Endodermal cell (in vitro differentiated cells): ENCODE data around the gene GPX3. TPM values are rescaled to one million over a fixed set of nuclear protein-coding genes. Genes with fewer than 3 reads are reported as not detected.

Source experiments
- DNase-seq: peaks from one replicate; pipeline ENCODE4 v3.0.0-alpha.2; 2017
- H3K27ac ChIP-seq: 2 replicates; pipeline ENCODE4 v1.5.1; 2013; ENCODE audit warnings: mild to moderate bottlenecking, low read depth, low read length, moderate library complexity
- H3K27me3 ChIP-seq: 2 replicates; pipeline ENCODE4 v1.6.1; 2013; ENCODE audit warnings: mild to moderate bottlenecking, low read length, moderate library complexity; ENCODE audit not compliant: insufficient read depth, control insufficient read depth, poor library complexity, severe bottlenecking
- H3K36me3 ChIP-seq: 2 replicates; pipeline ENCODE4 v1.7.0; 2013; ENCODE audit warnings: mild to moderate bottlenecking, low read length, moderate library complexity; ENCODE audit not compliant: control insufficient read depth, insufficient read depth
- H3K4me1 ChIP-seq: one replicate; pipeline ENCODE4 v1.7.0; 2013; ENCODE audit warnings: low read length; ENCODE audit not compliant: control insufficient read depth, insufficient read depth
- H3K4me3 ChIP-seq: 2 replicates; pipeline ENCODE4 v1.5.1; 2013; ENCODE audit warnings: mild to moderate bottlenecking, low read length, moderate library complexity
- H3K9ac ChIP-seq: 2 replicates; pipeline ENCODE4 v1.6.1; 2013; ENCODE audit warnings: mild to moderate bottlenecking, low read length, moderate library complexity; ENCODE audit not compliant: poor library complexity, severe bottlenecking; ENCODE audit errors: extremely low read depth
- H3K9me3 ChIP-seq: 2 replicates; pipeline ENCODE4 v1.6.1; 2013; ENCODE audit warnings: mild to moderate bottlenecking, low read length, moderate library complexity; ENCODE audit not compliant: control insufficient read depth
- H3K27ac Mint-ChIP-seq: 2 replicates; pipeline ENCODE4 v1.8.0; 2020; ENCODE audit warnings: mixed read lengths
- H3K27me3 Mint-ChIP-seq: 2 replicates; pipeline ENCODE4 v1.8.0; 2021; ENCODE audit warnings: mild to moderate bottlenecking, mixed read lengths; ENCODE audit not compliant: insufficient read depth
- H3K36me3 Mint-ChIP-seq: 2 replicates; pipeline ENCODE4 v1.8.0; 2020; ENCODE audit warnings: low read depth, mixed read lengths
- H3K4me1 Mint-ChIP-seq: 2 replicates; pipeline ENCODE4 v1.8.0; 2020; ENCODE audit warnings: mixed read lengths
- H3K4me3 Mint-ChIP-seq: 2 replicates; pipeline ENCODE4 v1.8.0; 2020; ENCODE audit warnings: mild to moderate bottlenecking, moderate library complexity, mixed read lengths
- H3K9me3 Mint-ChIP-seq: 2 replicates; pipeline ENCODE4 v1.8.0; 2020; ENCODE audit warnings: mild to moderate bottlenecking, mixed read lengths
- WGBS, 2 experiments: methylation state at CpG; one replicate each; pipeline versions ENCODE4 v1.1.5 to v1.1.7; 2013; ENCODE audit warnings: missing lambda C conversion rate in 2 of 2, mixed read lengths in 1 of 2; ENCODE audit not compliant: insufficient coverage in 1 of 2, insufficient read length in 1 of 2; 5-methylcytosine and 5-hydroxymethylcytosine counted together
- total RNA-seq, 2 donors: library from RNA; stranded (reverse); fragmentation: NEBNext Ultra II Directional in 1 of 2; extraction: Animal tissue kit (Norgen Biotek cat#: 25700) in 1 of 2; gene quantifications; 2 replicates in 1 of 2; 3 replicates in 1 of 2; pipeline ENCODE4 v1.2.1, GENCODE V29; 2021
- TF ChIP-seq, protein P1 (sequence below): fragments of 200-600 bp; sonication (generic); conservative IDR thresholded peaks from 2 replicates; pipeline ENCODE4 v1.5.0; 2021; ENCODE audit warnings: antibody characterized with exemption, mild to moderate bottlenecking

The GPX3 gene
- total RNA-seq, 2 donors from 2014 or later, result 44.9 to 47.1 TPM

DNA sequence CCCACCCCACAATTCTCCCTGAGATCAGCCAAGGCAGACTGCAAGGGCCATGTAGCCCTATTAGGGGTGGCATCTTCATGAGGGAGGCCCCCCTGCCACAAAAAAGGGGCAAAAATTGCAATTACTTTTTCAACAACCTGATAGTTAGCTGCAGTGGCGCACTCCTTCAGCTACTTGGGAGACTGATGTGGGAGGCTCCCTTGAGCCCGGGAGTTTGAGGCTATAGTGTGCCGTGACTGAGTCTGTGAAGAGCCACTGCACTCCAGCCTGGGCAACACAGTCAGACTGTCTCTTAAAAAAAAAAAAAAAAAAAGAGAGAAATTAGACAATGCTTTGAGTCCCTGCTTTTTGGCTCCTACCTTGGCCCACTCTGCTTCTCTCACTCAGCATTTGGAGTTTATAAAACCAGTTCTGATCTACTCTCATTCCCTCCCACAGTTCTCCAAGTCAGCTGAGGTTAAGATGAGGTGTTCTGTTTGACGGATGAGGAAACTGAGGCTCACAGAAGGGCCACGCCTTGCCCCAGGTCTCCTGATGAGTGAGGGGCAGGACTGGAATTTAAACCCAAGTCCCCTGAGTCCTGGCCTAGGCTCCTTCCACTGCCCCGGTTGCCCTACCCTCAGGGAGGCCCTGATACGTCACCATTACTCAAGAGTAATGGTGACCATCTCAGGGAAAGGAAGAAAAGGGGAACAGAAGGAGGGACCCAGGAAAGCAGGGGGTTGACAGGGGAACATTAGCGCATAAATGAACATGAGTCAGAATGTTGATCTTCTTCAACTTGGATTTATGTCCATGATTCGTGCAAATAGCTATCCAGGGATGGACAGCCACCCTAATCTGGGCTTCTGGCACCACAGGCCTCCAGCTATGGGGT, 9.0 kb downstream of the GPX3 start:
- H3K4me1 Mint-ChIP-seq, result no peaks in the 10 kb centered on the region
- peaks cover 42% of the 10 kb centered on the region for H3K36me3 ChIP-seq

GRCh38 chr5:151030056-151030336, 9.6 kb downstream of the GPX3 start:
- no peaks in the 10 kb centered on the region for H3K9me3 ChIP-seq
- no peak overlapping the region for H3K4me3 ChIP-seq
- H3K9me3 Mint-ChIP-seq, result no peaks in the 10 kb centered on the region
- 93% methylated on average over 5 of the region's 5 CpGs; no CpG with 5 or more reads in 1 of the 2 experiments for WGBS, 2 experiments
- H3K4me1 ChIP-seq, result no peaks in the 10 kb centered on the region
- peaks cover 42% of the 10 kb centered on the region for H3K36me3 ChIP-seq
- no peaks in the 10 kb centered on the region for H3K27me3 ChIP-seq
- no peaks in the 10 kb centered on the region for H3K4me1 Mint-ChIP-seq
- TF ChIP-seq, protein P1, sequence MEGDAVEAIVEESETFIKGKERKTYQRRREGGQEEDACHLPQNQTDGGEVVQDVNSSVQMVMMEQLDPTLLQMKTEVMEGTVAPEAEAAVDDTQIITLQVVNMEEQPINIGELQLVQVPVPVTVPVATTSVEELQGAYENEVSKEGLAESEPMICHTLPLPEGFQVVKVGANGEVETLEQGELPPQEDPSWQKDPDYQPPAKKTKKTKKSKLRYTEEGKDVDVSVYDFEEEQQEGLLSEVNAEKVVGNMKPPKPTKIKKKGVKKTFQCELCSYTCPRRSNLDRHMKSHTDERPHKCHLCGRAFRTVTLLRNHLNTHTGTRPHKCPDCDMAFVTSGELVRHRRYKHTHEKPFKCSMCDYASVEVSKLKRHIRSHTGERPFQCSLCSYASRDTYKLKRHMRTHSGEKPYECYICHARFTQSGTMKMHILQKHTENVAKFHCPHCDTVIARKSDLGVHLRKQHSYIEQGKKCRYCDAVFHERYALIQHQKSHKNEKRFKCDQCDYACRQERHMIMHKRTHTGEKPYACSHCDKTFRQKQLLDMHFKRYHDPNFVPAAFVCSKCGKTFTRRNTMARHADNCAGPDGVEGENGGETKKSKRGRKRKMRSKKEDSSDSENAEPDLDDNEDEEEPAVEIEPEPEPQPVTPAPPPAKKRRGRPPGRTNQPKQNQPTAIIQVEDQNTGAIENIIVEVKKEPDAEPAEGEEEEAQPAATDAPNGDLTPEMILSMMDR, result no peak
- no peak overlapping the region for H3K27ac Mint-ChIP-seq
- peaks cover 66% of the 10 kb centered on the region for H3K36me3 Mint-ChIP-seq
- no peak overlapping the region for H3K9ac ChIP-seq
- no peak overlapping the region for H3K27ac ChIP-seq
- no peak for DNase-seq
- no peaks in the 10 kb centered on the region for H3K27me3 Mint-ChIP-seq
- no peak overlapping the region for H3K4me3 Mint-ChIP-seq

More for the DNA sequence above, 9.0 kb downstream of the GPX3 start:
- 96% methylated on average over 5 to 9 of the region's 9 CpGs for WGBS, 2 experiments
- no peak overlapping the region for H3K4me3 ChIP-seq
- H3K27ac ChIP-seq, result no peak overlapping the region
- TF ChIP-seq, protein P1, result no peak
- no peak for DNase-seq
- no peak overlapping the region for H3K9ac ChIP-seq
- no peaks in the 10 kb centered on the region for H3K27me3 Mint-ChIP-seq
- H3K27me3 ChIP-seq, result no peaks in the 10 kb centered on the region
- no peaks in the 10 kb centered on the region for H3K4me1 ChIP-seq
- no peaks in the 10 kb centered on the region for H3K9me3 Mint-ChIP-seq
- H3K9me3 ChIP-seq, result no peaks in the 10 kb centered on the region
- no peak overlapping the region for H3K27ac Mint-ChIP-seq
- no peak overlapping the region for H3K4me3 Mint-ChIP-seq
- H3K36me3 Mint-ChIP-seq, result peaks cover 60% of the 10 kb centered on the region

- no peaks in the 10 kb centered on the region for H3K4me1 ChIP-seq
- TF ChIP-seq, protein P1, result no peak
- Mint-ChIP-seq H3K9me3 (no peaks in the 10 kb centered on the region), H3K27ac (no peak overlapping the region), H3K4me1 (no peaks in the 10 kb centered on the region), H3K4me3 (no peak overlapping the region), H3K36me3 (peaks cover 67% of the 10 kb centered on the region), H3K27me3 (no peaks in the 10 kb centered on the region)
- H3K4me3 ChIP-seq, result no peak overlapping the region
- no peak overlapping the region for H3K27ac ChIP-seq
- DNase-seq, result no peak
- H3K27me3 ChIP-seq, result no peaks in the 10 kb centered on the region
- WGBS, 2 experiments, result 90 to 92% methylated on average over 3 to 4 of the region's 4 CpGs
- H3K9me3 ChIP-seq, result no peaks in the 10 kb centered on the region
- H3K9ac ChIP-seq, result no peak overlapping the region
- peaks cover 44% of the 10 kb centered on the region for H3K36me3 ChIP-seq
Measured at GRCh38 chr5:151030379-151030778, 10.0 kb downstream of the GPX3 start.
